ENCODE results near the gene ADARB1.
"Not testable (repeated sequence)": the region's sequence is repeated elsewhere in the genome, so short reads cannot be mapped to it uniquely, and the experiment has no call there.

Gene ADARB1

DNA sequence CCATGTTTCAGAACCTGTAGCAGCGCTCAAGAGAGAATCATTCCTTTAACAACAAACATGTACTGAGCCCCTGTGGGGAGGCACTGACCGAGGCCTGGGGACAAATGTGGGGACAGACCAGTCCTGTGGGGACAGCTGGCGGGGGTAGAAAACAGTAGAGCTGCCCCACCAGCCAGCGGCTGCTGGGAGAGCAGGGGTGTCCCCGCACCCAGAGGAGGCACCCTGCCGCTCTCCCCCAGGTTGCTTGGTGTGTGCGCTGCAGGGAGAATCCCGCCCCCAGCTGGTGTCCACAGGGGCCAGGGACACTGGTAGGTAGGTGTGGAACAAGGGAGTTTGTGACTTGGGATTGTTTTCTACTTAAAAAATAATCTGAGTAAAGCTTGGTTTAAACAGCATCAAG is 62.1 kb downstream of the ADARB1 start:
- no peak for DNase-seq (ENCODE audit: low read depth)

DNA sequence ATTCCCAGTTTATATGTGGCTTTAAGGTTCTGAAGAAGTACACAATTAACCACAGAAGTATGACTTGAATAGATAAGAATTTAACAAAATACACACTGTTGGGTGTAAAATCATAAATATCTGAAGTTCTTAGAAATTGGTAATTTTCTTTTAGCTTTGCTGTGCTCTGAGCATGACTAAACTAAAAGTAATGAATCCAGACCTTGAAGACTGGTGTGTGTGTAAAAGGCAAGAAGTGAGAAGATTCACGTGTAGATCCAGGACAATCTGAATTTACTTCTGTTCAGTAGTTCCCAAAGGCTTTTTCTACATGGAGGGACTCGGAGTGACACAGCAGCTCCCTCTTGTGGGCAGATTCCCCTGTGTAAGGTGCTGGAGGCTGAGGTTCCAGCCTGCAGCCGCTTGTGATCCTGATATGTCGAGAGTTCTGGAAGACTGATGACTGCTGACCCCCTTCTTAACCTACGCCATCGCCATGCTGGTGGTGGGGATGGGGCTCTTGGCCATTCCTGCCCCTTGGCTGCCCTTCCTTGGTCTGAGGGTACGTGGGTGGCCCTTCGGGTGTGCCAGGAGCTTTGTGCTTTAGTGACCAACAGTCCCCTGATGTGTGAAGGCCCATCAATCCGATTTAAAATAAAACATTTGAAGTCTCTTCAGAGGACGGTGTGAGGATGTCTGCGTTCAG is 62.7 kb downstream of the ADARB1 start:
- peak; percentile 58 for DNase-seq (ENCODE audit: low read depth)

DNA sequence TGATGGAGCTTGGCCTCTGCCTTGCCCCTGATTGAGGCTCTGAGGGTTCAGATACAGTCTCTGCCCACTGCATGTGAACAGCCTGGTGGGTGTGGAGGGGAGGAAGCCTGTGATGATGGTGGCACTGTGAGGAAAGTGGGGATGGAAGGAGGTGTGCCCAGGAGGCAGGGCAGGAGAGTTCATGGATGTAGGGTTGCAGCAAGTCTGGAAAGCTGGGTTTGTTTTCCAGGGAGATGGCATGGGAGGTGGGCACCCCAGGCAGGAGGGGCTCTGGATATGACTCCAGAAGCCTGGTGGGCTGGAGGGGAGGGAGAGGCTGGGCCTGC is 63.2 kb downstream of the ADARB1 start:
- no peak for DNase-seq (ENCODE audit: low read depth)

DNA sequence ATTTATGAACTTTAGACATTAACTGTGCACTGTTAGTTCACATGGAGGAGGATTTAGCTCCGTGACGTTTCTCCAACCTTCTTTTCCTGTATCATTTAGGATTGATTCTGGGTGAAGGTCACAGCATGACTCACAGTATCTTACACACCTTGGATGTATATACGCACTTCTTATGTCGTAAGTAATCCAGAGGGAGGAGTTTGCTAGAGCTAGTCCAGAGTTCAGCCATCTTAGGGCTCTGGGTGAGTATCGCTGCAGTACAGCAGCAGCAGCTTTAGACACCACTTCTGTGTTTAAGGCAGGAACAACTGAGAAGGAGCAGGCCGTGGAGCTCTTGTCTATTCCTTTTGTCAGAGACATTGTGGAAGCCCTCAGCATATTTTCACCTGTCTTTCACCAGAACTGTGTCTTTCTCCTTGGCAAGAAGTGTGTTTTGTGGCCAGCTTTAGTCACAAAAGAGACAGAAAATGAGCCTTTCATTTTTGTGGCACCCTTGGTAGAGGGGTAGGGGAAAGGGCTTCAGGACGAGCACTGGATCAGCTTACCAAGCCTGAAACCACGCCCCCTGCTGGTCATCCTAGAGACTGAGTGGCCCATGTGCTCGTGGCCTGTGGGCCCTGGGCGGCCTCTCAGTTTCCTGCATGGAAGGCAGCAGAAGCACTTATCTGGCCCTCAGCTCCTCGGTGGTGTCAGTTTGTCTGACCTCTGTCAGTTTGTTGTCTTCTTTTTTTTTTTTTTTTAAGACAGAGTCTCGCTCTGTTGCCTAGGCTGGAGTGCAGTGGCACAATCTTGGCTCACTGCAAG is 64.0 kb downstream of the ADARB1 start:
- DNase-seq (ENCODE audit: low read depth): peak; percentile 55

DNA sequence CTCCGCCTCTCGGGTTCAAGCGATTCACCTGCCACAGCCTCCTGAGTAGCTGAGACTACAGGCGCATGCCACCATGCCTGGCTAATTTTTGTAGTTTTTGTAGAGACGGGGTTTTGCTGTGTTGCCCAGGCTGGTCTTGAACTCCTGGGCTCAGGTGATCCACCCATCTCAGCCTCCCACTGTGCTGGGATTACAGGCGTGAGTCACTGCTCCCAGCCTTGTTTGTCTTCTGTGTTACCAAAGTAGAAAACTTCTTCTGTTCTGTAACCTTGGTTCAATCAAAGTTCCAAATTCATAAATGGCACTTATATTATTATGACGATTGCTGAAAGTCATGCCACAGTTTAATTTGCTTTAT is 64.6 kb downstream of the ADARB1 start:
- not testable (repeated sequence) for DNase-seq (ENCODE audit: low read depth)

DNA sequence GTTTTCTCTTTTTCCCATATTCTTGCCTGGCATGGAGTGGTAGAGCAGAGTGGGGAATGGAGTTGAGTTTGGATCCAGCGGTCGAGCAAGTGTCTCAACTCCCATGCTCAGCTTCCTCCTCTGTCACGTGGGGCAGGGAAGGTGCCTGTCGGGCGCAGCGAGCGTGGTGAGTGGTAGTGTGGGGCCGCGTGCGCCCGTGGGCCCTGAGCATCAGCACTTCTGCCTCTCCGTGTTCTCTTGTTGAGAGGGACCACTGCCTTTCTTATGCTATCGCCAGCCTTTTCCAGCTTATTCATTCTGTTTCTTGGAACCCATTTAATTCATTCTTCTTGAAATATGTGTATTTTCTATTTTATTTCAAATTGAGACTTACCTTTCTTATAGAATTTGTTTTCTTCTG is 65.1 kb downstream of the ADARB1 start:
- no peak for DNase-seq (ENCODE audit: low read depth)

DNA sequence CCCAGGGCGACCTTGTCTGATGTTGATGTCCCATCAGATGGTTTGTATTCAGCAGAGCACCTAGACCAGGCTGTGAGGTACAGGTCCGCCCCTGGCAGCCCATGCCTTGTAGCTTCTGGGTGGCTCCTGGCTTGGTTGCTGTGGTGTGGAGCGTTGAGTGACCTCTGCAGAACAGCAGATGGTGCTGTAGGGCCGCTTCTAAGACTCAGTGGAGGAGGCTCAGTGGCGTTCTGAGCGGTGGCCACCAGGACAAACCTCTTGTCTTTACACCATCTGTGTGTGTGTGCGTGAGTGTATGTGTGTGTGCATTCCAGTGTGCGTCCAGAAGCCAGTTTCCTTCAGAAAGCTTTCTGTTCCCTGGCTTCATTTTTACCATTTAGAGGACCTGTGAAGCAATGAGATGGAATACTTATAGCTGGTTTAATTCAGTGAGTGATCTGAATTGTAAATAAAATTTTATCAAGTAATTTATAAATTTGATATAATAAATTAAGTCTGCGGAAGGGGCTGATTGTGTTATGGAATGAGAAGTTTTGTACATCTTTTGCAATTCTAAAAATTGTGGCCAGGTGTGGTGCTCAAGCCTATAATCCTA is 66.1 kb downstream of the ADARB1 start:
- DNase-seq (ENCODE audit: low read depth): peak; percentile 33

DNA sequence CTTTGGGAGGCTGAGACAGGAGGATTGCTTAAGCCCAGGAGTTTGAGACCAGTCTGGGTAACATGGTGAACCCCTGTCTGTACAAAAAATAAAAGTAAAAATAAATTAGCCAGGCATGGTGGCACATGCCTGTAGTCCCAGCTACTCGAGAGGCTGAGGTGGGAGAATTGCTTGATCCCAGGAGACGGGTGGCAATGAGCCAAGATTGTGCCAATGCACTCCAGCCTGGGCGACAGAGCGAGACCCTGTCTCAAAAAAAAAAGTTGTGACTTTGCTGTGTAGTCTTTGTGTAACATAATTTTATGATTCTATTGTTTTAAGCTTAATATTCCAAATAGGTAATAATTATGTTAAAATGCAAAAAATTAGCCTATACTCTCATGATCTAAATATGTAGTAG is 66.6 kb downstream of the ADARB1 start:
- DNase-seq (ENCODE audit: low read depth): not testable (repeated sequence)

DNA sequence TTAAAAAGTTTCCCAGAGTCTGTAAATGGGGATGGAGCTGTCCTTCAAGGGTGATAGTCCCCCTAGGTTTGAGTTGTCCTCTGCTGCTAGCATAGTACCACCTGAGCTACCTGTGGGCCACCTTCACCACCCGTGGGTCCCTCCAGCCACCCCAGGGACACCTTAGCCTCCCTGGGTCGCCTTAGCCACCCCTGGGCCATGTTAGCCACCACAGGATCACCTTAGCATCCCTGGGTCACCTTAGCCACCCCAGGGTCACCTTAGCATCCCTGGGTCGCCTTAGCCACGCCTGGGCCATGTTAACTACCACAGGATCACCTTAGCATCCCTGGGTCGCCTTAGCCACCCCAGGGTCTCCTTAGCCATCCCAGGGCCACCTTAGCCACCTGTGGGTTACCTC is 67.1 kb downstream of the ADARB1 start:
- DNase-seq (ENCODE audit: low read depth): no peak

DNA sequence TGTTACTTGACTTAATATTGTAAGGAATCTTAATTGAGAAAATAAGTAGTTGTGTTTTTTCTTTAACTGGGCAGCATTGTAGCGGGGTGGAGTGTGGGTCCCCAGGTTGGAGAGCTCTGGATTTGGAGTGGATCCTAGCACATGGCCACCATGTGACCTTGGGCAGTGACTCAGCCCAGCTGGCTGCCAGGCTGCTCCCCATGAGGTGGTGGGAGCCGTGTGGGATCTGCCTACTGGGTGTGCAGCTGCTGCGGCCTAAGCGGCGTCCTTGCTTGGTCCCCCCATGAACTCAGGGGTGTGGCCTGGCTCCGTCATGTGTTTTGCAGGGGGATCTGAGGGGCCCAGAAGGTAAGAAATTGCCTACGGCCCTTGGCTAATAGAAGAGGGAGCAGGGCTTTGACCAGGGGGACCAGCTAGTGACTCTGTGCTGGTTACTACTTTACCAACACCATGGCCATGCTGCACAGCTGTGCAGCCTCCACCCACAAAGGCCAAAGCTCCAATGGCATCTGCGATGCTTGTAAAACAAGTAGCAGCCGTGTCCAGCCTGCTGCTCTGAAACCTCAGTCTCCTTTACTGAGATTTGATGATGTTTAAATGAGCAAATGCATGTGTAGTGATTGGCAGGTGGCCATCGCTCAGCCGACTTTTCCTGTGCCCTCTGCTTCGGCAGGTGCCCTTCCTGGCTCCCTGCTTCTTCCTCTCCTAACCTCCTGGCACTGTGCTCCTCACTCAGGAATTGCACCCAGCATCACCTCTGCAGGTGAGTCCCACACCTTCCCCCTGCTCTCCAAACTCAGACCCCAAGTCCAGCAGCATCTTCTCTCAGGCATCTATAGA is 68.3 kb downstream of the ADARB1 start:
- no peak for DNase-seq (ENCODE audit: low read depth)

DNA sequence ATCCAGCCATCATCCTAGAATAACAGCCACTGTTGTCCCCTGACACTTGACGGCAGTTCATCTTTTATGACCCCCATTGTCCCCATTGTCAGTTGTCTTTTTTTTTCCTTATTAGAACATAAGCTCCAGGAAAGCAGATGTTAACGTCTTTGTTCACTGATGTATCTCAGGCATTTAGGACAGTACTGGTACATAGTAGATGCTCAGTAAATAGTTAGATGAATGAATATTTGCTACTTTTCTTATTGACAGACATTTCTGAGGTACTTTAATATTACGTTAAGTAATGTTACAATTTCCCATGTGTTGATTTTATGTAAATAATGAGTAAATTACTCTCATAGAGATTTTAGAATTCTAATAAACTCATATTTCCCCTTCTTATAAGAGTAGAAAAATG is 69.5 kb downstream of the ADARB1 start:
- DNase-seq (ENCODE audit: low read depth): no peak

DNA sequence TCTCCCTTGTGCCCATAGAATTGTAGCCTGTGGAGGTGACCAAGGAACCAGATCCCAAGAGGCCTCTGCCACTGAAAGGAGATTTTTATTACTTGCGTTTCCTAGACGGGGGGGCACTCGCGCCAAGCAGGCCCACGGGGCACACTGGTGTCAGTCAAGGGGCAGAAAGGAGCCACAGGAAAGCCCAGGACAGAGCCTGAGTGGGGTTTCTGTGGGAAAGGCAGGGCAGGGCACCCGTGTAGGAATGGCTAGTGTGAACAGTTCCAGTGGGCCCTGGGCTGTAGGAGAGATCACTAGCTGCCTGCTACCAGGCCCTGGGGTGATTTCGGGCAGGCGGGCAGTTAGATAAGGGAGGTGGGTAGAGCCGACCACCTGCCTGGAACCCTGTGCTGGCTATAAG is 70.8 kb downstream of the ADARB1 start:
- DNase-seq (ENCODE audit: low read depth): no peak

DNA sequence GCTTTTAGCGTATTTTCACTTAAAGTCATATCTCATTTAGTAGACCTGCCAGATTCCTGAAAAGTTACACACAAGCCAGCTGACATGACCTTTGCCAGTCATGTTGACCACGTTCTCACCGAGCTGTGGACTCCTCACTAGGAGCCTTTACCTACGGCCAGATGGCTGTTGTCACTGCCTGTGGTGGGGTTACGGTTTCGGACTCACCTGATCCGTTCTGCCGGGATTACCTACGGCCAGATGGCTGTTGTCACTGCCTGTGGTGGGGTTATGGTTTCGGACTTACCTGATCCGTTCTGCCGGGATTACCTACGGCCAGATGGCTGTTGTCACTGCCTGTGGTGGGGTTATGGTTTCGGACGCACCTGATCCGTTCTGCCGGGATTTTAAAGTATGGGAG is 71.5 kb downstream of the ADARB1 start:
- not testable (repeated sequence) for DNase-seq (ENCODE audit: low read depth)

DNA sequence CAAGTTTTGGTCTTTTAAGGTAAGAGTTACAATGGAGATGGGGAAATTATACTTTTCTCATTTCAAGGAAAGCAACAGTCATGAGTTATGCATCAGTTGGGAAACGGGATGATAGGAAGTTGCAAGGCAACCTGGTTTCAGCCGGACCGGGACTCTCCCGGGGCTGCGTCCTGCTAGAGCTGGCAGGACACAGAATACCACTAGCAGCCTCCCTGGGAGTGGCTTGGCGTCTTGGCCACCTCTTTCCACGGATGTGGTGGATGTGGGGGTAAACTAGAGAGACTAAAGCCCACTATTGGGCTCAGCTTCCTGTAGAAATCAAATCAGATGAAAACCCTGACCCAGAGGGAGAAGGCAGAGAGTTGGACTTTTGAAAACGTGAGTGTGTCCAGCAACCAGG is 71.9 kb downstream of the ADARB1 start:
- DNase-seq (ENCODE audit: low read depth): no peak

DNA sequence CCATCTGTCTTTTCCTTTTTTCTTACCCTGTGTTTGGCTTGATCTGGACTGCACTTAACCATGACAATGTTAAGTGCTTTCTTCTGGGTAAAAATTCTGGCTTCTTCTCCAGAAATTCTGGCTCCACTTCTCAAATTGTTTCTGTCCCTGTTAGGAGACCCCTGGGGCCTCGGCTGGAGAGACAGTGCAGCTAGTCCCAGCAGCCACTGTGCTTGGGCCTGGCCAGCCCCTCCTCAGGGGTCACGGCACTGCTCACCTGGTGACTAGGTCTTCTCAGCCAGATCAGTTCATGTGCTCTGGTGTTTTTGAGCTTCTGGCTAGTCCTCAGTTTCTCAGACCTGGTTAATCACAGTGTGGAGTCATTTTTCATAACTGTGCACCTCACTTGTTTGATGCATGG is 72.4 kb downstream of the ADARB1 start:
- no peak for DNase-seq (ENCODE audit: low read depth)

DNA sequence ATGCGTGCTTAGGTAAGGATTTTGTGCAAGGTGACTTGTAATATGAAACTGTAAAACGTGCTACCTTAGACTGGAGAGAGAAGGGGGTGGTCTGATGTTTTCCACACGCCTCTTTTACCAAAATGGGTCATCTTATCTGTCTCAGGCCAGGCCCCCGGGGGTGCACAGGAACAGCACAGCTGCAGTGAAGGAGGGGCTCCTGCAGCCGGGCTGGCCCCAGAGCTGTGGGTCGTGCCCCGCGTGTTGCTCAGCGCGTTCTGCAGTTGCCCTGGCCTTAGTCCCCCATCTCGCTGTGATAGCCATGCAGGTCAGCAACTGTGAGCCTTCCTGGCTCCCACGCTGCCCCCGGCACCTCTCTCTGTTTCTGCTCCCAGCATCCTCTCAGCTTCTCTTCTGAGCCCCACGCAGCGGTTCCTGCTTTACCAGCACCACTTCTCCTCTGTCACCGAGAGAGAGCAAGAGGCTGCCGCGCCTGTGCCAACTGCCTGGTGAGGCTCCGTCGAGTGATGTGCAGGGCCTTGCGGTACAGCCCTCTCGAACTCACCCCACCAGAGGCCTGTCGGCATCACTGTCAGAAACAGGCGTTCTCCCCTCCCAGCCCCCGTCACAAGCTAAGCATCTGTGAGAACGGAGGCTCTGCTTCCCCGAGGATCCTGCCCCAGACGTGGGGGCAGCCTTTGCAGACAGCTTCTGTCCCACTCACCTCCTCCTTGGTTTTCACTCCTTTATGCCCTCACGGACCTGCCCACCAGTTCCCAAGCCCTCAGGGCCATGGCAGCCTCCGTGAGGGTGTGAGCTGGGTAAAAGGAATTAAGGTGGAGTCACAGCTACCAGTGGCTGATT is 73.3 kb downstream of the ADARB1 start:
- no peak for DNase-seq (ENCODE audit: low read depth)

DNA sequence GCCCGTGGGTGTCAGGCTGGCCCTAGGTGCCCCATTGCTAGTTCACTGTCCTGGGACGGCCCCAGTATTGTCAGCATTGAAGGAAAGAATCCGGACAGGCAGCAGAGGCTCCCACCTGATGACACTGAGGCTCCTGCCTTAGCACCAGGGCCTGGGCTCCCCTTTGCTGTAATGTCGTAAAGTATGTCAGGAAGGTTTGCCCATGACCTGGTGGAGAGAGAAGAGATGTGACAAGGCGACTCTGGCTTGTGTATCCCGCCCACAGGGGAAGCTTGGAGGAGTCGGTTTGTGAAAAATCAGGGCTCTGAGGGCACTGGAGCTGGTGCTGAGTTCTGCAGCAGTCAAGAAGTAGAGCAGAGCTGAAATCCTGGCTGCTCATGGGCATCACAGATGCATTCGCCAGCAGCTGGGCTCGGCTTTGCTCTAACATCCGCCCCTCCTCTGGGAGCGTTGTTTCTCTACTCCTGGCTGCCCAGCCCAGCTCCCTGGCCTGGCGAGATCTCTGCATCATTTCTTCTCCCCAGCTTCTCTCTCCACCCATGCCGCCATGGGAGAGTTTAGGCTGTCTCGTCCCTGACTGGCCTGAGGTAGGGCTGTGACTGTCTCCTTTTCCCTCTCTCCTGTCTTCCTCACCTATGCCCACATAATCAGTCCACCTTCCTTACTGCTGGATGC is 74.1 kb downstream of the ADARB1 start:
- DNase-seq (ENCODE audit: low read depth): no peak

DNA sequence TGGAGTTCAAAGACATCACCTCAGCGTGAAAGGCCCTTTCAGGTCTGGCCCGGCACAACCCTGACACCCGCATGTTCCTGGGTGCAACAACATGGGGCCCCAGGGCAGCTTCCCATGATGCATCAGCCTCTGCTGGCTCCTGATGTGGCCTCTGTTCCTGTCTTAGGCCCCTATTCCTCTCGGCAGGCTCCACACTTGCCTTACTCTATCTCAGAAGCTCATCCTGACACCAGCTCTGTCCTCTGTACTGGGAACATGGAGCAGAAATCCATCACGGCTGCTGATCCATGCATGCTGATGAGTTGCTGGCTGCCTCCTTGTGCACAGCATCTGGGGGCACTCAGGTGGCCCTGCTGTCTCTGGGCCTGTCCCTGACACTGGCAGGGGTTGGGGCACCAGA is 74.6 kb downstream of the ADARB1 start:
- DNase-seq (ENCODE audit: low read depth): no peak

DNA sequence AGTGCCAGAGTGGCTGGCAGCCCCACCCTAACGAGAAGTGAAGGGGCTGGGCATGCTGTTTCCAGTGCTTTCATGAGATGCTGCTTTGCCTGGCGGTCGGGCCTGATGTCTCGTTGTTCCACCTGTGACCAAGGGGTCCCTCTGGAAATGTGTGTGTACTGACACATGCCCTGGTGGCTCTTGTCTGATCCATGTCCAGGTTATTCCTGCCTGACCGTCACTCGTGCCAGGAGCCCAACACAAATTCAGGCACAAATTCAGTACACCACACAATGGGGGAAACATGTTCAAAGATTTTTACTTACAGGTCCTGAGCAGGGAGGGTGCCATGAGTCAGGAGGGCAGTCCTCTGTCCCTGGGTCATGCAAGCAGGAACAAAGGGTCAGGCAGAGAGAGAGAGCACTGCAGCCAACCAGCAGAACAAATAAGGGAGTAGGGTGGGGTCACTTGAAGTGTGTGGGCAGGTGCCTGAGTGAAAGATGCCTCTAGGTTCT is 76.3 kb downstream of the ADARB1 start:
- no peak for DNase-seq (ENCODE audit: low read depth)

DNA sequence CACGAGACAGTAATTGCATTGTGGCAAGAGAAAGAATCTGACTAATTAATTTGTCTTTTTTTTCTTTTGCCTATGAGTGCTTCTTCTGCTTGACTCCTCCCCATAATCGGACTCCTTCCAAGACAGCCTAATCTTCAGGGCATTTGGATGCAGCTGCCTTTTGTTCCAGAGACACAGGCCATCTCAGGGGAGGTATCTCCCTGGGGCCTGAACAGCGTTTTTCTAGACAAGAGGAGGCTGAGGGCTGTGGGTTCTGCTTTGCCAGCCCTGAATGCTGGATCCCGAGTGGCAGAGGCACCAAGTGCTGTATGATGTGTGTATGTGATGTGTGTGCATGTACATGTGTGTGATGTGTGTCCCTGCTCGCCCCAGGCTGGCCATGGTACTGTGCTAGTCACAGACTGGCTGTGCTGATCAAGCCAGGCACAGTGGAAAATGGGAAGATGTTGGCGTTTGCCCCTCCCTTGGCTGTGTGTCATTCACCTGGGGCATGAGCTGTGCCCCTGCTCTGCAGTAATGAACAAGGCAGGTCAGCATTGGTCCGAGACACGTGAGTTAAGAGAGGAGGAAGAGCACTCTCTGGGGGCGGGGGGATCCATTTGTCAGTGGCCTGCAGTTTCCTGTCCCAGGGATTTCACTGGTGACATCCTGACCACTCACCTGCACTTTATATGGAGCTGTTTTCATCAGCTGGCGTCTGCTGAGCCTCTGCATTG is 77.2 kb downstream of the ADARB1 start:
- DNase-seq (ENCODE audit: low read depth): no peak

All from stimulated activated CD8-positive, alpha-beta memory T cell treated with anti-CD3 and anti-CD28 coated beads, Interleukin-4, amount 100 ng/mL, for 24 hours (primary cell).